NK-92 (cell line): ENCODE results near the gene IRF6.
"Not testable (repeated sequence)": the region's sequence is repeated elsewhere in the genome, so short reads cannot be mapped to it uniquely, and the experiment has no call there.

Experiments used
- DNase-seq: peaks from one replicate; lab custom pipeline; 2025; ENCODE audit not compliant: unreplicated experiment; lab: John Stamatoyannopoulos, UW

The IRF6 gene

DNA sequence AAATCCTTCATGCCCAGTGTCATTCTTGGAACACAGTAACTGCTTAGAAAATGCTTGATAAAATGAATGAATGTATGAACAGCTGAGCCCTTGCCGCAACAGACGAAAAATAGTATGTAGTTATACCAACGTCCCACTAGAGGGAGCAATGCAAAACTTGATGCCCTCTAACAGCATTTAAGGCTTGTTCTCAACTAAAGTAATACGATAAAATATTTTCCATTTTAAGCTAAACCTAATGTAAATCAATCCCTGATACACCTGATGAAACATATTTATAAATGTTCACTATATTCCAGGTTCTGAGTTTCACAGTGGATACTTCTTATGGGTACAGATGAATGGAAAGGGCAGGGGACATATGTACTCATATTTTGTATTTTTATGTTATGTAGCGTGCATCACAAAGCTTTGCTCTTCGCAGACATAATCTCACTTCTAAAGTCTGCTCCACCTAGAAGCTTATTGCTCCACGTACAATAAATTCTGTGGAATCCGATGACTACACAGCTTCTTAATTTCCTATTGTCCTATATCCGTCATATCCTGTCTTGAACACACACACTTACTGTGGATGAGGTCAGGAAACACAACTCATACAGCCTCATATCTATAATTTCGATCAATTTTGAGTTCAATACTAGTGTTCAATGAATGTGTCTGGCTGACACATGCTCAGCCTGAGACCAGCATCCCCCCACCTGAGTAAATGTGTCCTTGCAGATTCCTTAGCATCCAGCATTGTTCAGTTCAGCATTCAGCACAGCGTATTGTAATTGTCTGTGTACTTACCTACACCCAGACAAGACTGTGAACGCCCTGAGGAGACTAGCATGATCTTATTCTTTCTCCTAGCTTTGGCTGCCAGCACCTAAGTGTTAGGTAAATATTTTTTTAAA lies 17.4 kb upstream of the IRF6 start:
- DNase-seq, result no peak

DNA sequence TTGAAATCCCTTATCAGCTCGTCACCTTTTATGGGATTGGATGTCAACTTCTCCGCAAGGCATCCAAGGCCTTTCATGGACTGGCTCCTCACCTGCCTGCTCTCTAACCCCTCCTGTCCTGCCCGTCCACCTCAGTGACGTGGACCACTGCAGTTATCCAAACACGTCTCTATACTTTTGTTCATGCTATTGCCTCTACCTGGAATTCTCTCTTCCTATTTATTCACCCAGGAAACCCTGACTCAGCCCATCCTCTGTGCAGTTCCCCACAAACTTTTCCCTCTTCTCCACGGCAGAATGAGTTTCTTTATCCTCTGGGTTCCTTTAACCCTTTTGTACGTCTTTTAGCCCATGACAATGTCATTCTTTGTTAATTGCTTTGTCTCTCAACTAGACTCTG lies 16.8 kb upstream of the IRF6 start:
- DNase-seq, result no peak

DNA sequence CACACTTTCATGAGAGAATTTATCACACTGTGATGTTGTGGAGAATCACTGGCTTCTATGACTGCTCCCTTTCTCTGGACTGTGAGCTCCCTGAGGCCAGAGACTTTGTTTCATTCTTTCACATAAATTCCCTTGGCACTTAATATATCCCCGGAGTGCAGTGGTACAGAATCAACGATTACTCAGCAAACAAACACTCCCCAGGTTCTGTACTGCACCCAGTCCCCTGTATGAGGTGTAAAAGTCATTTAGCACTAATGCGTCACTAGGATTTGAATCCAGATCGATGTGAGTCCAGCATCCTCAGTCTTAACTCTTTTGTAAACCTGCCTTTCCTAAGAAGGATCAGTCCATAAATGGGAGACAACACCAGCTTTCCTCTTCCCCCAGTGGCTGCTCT lies 15.0 kb upstream of the IRF6 start:
- DNase-seq, result no peak

DNA sequence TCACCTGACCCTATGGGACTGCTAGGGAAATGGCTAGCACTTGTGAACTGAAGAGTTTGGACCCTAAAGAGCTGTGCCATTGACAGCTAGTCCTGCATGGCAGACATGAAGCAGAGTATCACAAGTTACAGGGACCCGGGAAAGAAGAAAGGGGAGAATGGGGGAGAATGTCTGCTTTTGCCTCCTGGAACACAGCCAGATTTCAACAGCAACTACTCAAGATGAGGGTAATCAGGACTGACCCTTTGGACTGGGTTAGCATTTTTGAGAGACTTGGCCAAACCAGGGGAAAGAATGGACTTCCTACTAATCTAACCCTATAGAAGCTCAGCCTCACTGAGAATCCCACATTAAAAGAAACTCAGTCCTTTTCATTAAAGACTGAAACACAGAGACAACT lies 13.1 kb upstream of the IRF6 start:
- DNase-seq, result no peak

DNA sequence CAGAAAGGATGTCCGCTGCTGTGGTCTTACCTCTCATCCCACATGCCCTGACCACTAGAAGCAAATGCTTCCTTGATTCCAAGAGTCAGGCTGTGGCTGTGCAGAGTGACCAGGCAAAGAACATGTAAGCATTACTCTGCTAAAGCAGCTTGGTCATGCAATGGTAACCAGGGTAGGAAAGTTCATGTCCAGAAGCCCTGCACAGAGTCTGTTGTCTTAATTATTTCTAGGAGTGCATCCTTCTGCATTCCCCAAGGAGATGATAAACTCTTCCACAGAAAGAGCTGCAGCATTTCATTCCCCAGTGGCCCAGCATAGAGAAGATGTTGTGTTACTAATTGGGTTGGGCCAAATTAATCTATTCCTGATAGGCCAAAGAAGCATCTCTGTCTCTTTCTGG lies 11.7 kb upstream of the IRF6 start:
- DNase-seq, result no peak

DNA sequence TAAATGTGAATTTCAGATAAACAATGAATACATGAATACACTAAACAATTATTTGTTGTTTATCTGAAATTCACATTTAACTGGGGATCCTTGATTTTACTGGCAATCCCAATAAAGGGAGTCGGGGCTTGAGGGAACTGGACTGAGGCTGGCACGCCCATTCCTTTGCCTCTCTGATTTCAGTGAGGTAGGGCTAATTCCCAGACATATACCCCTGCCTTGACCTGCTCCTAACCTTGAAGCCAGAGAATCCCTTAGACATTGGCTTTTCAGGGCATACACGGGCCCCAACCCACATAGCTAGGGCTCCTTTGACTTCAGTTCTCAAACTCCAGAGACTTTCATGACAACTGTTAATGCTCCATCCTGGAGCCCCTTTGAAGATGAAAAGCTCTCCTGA lies 11.0 kb upstream of the IRF6 start:
- no peak for DNase-seq

DNA sequence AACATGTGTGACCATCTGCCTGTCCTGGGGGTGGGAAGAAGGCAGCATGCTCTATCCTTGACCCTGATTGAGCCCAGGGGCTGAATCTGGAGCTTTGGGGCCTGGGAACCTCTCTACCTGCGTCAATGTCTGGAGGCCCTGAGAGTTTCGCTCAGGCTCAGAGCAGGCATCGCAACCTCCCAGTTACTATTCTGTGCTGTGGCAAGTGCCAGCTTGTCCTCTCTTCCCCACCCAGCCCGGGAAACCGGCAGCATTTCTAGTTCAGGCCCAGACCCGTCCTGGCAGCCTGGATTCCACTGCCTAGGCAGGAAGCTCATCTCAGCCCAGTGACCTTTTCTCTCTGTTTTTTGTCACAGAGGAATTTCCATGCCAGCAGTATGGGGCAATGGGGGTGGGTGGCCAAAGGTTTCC lies 10.0 kb upstream of the IRF6 start:
- no peak for DNase-seq

DNA sequence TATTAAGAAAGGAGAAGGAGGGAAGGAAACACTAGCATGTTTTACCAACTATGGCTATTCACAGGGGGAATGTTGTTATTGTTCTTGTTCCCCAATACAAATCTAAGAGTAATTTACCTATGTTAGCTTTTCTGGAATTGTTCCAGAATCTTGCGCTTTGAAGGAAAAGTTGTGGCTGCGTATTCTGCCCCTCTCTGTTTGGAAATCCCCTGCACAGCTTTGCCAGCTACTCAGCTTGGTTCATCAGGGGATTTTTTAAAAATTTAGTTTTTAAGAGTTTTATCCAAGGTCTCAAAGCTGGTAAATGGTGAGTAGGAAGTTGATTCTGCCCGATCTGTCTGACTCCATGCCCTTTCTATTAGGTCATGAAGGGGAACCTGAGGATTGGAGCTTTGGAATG lies 9.5 kb upstream of the IRF6 start:
- DNase-seq, result no peak

DNA sequence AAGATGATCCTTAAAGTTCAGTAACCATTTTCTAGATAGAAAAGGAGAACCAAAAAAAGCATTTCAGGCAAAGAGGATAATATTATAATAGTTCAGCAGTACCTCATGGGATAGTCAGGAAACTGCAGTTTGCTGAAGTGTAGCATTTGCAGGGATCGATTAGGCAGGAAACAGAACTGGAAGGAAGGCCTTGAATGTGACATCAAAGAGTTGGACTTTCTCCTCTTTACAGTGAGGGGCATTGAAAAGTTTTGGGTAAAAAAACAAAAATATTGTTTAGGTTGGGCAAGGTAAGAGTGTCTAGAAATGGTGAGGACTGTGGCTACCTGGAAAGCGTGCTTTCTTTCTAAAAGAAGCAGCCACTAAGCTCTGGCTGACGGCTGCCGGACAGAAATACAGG lies 8.0 kb upstream of the IRF6 start:
- DNase-seq, result no peak

DNA sequence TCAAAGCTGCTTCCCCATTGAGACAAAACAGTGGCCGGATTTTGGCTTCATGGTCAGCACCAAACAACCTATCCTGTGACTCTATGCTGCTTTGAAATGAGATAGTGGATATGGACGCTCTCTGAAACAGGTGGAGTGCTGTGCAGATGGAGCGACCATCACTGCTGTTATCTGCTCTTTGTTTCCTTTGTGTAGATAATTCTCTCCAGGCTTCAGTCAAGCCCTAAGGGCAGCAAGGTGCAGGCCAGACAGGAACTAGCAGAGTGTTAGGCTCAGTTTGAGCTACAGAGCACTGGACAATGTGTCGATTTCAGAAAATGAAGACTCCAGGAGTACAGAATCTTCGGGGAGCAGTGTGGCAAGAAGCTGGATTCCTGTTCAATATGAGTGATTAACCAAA lies 4.8 kb upstream of the IRF6 start:
- DNase-seq, result no peak

DNA sequence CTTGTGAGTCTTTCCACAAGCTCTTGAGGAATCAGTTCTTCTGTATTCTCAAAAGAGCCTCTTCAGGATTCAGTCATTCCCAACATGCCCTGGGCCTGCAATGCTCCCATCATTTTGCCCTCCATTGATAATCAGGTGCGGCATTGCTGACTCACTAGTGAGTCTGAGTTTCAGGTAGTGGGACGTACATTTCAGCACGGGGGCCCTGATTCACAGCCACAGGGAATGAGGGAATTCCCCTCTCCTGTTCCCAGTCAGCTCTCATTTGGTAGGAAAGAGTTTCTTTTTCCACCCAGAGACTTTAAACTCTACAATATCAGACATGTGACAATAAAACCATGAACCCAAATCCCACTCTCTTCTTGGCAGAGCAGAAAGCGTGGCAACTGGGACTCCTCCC lies 3.7 kb upstream of the IRF6 start:
- DNase-seq, result no peak

DNA sequence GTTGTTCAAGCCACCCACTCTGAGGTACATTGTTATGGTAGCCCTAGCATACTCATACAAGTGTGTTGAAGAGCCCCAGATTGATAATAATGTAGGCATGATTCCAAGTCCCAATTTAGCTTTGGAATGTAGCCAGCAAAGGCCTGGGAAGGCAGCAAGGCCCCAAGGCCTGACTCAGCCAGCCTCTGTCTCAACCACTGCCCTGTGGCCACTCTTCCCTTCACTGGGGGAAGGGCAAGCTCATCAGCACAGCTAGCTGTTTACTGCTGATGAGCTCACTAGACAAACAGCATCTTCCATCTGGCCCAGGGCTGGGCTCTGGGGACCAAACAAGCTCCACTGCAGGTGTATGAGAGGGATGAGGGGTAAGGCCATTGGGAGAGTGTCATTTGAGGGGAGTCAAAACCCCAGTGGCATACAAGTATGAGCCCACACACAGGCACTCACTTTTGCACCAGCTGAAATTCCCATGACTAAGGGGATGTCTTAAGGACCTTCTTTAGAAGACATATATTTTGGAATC lies 2.2 kb upstream of the IRF6 start:
- no peak for DNase-seq

DNA sequence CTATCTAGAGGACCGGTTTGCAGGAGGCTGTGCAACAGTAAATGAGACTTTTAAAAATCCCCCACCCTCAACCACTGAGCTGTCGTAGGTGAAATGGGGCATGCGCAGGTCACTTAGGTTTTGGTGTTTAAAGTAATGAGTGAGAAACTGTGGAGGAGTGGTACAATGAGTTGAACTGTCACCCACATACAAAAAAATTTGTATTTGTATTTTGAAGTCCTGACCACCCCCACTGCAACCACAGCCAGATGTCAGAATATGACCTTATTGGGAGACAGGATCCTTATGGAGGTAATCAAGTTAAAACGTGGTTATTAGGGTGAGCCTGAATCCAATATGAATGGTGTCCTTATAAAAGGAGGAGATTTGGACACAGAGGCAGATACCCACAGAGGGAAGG lies 1.6 kb upstream of the IRF6 start:
- DNase-seq, result no peak

DNA sequence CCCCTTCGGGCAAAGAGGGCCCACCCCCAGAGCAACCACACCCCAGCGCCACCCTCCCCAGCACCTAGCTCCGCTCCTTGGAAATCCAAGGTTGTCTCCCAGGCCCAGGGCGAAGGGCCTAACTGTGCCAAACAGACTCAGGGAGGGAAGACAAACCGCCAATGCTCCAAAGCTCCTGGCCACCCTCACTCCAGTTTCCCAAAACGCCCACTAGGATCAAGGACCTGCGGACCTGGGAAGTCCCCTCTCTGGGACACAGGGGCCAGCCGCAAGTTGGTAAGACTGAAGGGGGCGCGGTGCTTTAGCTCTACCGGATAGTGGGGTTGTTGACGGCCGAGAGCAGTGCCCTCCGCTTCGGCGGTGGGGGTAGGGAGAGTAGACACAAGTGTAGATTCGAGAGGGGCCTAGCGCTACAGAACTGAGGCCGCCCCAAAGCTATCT lies 581 bp downstream of the IRF6 start:
- DNase-seq, result no peak

DNA sequence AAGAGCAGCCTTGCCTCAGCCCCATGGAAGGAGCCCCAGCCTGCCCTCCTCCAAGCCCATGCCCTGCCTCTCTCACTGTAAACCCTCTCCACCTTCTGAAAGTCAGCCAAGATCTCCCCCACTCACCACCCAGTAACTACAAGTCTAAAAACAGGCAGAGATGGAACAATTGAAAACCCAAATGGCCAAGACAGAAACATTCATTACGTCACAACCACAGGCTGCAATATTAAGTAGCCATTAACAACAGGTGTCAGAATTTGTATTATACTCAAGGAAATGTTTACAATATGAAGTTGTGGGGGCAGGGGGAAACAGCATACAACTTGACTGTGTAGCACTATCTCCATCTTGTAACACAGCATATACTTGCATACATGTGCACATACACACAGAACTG lies 2.4 kb downstream of the IRF6 start:
- no peak for DNase-seq

DNA sequence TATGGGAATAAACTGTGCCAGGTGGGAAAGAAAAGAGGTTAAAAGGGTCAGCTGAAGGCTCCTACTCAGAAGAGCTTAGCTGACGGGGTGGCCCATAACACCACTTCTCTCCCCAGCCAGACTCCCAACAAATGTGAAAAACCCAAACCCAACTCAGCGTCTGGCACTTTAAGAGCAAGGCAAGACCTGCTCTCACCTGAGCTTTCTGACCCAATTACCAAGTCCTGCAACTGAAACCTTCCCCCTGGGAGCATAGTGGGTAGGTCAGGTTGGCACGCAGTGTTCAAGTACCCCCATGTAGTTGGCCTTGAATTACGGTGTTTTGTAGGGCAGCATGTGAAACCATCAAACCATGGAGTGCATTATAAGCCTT lies 3.2 kb downstream of the IRF6 start:
- no peak for DNase-seq

DNA sequence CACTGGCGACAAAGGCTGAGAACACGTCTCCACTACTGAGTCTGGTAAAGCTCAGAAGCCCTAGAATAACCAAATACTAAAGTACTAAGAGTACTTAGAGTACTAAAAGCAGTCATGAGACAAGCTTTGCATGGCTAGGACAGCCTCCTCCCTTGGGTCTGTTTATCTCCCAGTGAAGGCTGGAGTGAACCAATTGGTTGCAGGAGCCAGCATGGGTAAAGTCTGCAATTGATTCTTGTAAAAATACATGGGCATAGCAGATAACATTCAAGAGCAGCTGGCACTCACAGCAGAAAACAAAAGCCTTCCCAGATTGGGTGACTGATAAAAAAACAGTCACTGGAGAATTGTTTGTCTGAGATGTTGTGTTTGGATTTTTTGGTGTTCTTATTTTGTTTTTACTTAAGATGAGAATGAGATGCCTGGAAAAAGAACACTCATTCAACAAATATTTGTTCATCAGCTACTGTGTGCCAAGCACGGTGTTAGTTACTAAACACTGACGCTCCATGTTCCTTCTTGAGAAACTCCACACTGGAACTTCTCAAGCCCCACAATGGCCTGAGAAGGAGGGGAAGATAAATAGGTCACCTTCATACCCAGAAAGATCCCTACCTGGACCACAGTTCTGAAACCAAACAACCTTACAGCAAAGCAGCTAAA lies 3.7 kb downstream of the IRF6 start:
- no peak for DNase-seq

DNA sequence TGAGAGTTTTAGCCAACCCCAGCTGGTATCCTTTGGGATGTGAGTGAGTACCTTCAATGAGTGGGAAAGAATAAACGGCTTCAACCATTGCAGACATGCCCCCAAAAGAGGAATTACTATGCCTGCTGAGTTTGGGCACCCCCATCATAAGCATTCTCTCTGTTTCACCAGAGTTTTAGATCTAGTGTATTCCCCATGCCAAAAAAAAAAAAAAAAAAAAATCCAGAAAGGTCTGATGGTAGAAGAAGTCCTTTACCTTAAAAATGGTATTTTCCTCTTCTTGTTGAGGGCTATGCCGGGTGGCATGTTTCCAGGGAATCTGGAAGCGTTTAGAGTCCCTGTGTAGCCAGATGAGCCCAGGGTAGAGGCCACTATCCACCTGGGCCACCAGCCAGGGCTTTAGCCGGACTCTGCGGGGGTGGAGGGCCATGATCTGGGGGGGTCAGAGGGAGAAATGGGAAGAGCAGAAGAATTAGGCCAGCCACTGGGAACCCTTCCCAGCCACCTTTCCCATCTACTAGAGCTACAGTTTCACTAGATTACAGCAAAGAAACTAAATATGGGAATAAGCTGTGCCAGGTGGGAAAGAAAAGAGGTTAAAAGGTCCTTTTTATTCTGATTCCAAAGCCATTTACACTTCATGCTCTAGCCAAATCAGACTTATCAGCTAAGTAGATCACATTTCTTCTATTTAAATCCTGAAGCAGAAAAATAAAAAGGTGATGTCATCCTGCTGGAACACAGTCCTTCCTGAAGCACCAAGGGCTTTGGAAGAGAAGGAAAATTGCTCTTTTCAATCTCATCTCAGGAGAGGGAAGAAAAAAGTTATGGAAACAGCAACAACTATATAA lies 4.7 kb downstream of the IRF6 start:
- no peak for DNase-seq

DNA sequence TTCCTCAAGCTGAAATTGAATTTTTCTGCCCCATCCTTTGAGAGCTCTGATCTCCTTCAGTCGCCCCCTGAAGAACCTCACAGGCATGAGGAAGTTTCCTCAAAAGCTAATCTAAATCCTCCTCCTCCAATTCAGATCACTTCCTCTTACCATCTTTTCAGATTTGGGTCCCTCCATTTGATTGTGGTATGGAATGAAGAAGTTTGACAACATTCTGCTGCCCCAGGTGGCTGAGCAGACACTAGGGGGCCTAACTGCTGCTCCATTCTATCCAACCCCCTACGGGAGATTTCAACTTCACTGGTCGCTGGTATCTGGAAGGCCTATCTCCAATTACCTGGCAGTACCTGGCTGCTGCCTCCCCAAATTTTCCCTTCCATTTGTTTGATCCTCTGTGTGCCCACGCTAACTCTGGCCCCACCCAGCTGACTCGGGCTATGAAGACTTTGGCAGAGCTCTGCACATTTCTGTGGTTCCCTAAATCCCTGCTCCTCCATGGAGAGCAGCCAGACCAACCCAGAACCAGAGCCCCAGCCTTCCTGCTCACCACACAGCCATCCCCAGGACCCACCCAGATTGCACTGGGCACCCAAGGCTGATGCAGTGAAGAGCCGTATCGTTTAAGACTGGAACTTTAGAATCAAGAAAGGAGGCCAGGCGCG lies 7.8 kb downstream of the IRF6 start:
- no peak for DNase-seq

DNA sequence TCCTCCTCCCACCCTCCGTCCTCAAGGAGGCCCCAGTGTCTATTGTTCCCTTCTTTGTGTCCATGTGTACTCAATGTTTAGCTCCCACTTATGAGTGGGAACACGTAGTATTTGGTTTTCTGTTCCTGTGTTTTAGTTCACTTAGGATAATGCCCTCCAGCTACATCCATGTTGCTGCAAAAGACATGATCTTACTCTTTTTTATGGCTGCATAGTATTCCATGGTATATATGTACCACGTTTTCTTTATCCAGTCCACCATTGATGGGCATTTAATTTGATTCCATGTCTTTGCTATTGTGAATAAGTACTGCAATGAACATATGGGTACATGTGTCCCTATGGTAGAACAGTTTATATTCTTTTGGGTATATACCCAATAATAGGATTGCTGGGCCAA lies 12.2 kb downstream of the IRF6 start:
- DNase-seq, result not testable (repeated sequence)

DNA sequence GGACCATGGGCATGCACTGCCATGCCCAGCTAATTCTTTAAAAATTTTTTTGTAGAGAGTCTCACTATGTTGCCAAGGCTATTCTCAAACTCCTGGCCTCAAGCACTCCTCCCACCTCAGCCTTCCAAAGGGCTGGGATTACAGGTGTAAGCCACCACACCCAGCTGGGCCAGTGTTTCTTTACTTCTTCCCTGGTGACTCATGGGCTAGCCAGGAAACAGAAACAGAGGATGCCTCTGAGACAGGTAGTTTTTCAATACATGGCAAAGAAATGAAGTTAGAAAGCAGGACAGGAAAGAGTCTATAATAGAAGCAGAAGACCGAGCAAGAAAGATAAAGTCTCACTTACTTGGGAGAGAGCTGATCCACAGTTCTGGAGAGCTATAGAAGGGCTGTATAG lies 14.0 kb downstream of the IRF6 start:
- DNase-seq, result no peak
